Endodermal cell (in vitro differentiated cells): ENCODE measurements around the gene ADCY2. TPM values are rescaled to one million over a fixed set of nuclear protein-coding genes. Genes with fewer than 3 reads are reported as not detected.

Experiments used
- DNase-seq: peaks from one replicate; pipeline ENCODE4 v3.0.0-alpha.2; 2017
- H3K27ac ChIP-seq: 2 replicates; pipeline ENCODE4 v1.5.1; 2013; ENCODE audit warnings: mild to moderate bottlenecking, low read depth, low read length, moderate library complexity
- H3K27me3 ChIP-seq: 2 replicates; pipeline ENCODE4 v1.6.1; 2013; ENCODE audit warnings: mild to moderate bottlenecking, low read length, moderate library complexity; ENCODE audit not compliant: insufficient read depth, control insufficient read depth, poor library complexity, severe bottlenecking
- H3K36me3 ChIP-seq: 2 replicates; pipeline ENCODE4 v1.7.0; 2013; ENCODE audit warnings: mild to moderate bottlenecking, low read length, moderate library complexity; ENCODE audit not compliant: control insufficient read depth, insufficient read depth
- H3K4me1 ChIP-seq: one replicate; pipeline ENCODE4 v1.7.0; 2013; ENCODE audit warnings: low read length; ENCODE audit not compliant: control insufficient read depth, insufficient read depth
- H3K4me3 ChIP-seq: 2 replicates; pipeline ENCODE4 v1.5.1; 2013; ENCODE audit warnings: mild to moderate bottlenecking, low read length, moderate library complexity
- H3K9ac ChIP-seq: 2 replicates; pipeline ENCODE4 v1.6.1; 2013; ENCODE audit warnings: mild to moderate bottlenecking, low read length, moderate library complexity; ENCODE audit not compliant: poor library complexity, severe bottlenecking; ENCODE audit errors: extremely low read depth
- H3K9me3 ChIP-seq: 2 replicates; pipeline ENCODE4 v1.6.1; 2013; ENCODE audit warnings: mild to moderate bottlenecking, low read length, moderate library complexity; ENCODE audit not compliant: control insufficient read depth
- H3K27ac Mint-ChIP-seq: 2 replicates; pipeline ENCODE4 v1.8.0; 2020; ENCODE audit warnings: mixed read lengths
- H3K27me3 Mint-ChIP-seq: 2 replicates; pipeline ENCODE4 v1.8.0; 2021; ENCODE audit warnings: mild to moderate bottlenecking, mixed read lengths; ENCODE audit not compliant: insufficient read depth
- H3K36me3 Mint-ChIP-seq: 2 replicates; pipeline ENCODE4 v1.8.0; 2020; ENCODE audit warnings: low read depth, mixed read lengths
- H3K4me1 Mint-ChIP-seq: 2 replicates; pipeline ENCODE4 v1.8.0; 2020; ENCODE audit warnings: mixed read lengths
- H3K4me3 Mint-ChIP-seq: 2 replicates; pipeline ENCODE4 v1.8.0; 2020; ENCODE audit warnings: mild to moderate bottlenecking, moderate library complexity, mixed read lengths
- H3K9me3 Mint-ChIP-seq: 2 replicates; pipeline ENCODE4 v1.8.0; 2020; ENCODE audit warnings: mild to moderate bottlenecking, mixed read lengths
- WGBS, 2 experiments: methylation state at CpG; one replicate each; pipeline versions ENCODE4 v1.1.5 to v1.1.7; 2013; ENCODE audit warnings: missing lambda C conversion rate in 2 of 2, mixed read lengths in 1 of 2; ENCODE audit not compliant: insufficient coverage in 1 of 2, insufficient read length in 1 of 2; 5-methylcytosine and 5-hydroxymethylcytosine counted together
- total RNA-seq, 2 donors: library from RNA; stranded (reverse); fragmentation: NEBNext Ultra II Directional in 1 of 2; extraction: Animal tissue kit (Norgen Biotek cat#: 25700) in 1 of 2; gene quantifications; 2 replicates in 1 of 2; 3 replicates in 1 of 2; pipeline ENCODE4 v1.2.1, GENCODE V29; 2021
- TF ChIP-seq, protein P1 (sequence below): fragments of 200-600 bp; sonication (generic); conservative IDR thresholded peaks from 2 replicates; pipeline ENCODE4 v1.5.0; 2021; ENCODE audit warnings: antibody characterized with exemption, mild to moderate bottlenecking

The ADCY2 gene
- total RNA-seq, 2 donors from 2014 or later = 61.5 to 63.2 TPM

DNA sequence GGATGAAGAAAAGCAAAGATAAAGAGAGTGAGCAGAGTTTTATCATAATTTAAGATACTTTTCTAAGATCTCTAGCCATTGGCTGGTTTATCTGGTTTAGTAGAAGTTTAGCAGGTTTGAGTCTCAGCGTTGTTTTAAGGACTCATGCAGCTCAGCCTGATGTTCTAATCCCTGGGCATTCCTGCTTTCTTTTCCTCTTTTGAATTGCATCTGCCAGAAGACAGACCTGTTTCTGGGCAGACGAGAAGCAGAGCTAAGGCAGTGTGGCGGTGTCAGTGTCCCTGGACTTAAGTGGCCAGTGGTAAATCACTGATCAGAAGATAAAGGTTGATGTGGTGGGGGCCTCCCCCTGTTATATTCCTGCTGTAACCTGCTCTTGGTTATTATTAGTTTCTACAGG is 138.6 kb downstream of the ADCY2 start:
- 94 to 100% methylated on average over 1 to 3 of the region's 3 CpGs for whole genome bisulfite sequencing, 2 experiments
- Histone ChIP-seq H3K9me3 (peaks cover 10% of the 10 kb centered on the region), H3K27me3 (no peaks in the 10 kb centered on the region), H3K4me1 (no peaks in the 10 kb centered on the region), H3K36me3 (no peaks in the 10 kb centered on the region), H3K27ac (no peak overlapping the region), H3K9ac (no peak overlapping the region), H3K4me3 (no peak overlapping the region)
- Mint-ChIP-seq H3K4me3 (no peak overlapping the region), H3K27me3 (no peaks in the 10 kb centered on the region), H3K27ac (no peak overlapping the region), H3K9me3 (peaks cover 11% of the 10 kb centered on the region), H3K36me3 (peaks cover 28% of the 10 kb centered on the region), H3K4me1 (no peaks in the 10 kb centered on the region)
- peak; percentile 31 for DNase-seq
- TF ChIP-seq, protein P1, sequence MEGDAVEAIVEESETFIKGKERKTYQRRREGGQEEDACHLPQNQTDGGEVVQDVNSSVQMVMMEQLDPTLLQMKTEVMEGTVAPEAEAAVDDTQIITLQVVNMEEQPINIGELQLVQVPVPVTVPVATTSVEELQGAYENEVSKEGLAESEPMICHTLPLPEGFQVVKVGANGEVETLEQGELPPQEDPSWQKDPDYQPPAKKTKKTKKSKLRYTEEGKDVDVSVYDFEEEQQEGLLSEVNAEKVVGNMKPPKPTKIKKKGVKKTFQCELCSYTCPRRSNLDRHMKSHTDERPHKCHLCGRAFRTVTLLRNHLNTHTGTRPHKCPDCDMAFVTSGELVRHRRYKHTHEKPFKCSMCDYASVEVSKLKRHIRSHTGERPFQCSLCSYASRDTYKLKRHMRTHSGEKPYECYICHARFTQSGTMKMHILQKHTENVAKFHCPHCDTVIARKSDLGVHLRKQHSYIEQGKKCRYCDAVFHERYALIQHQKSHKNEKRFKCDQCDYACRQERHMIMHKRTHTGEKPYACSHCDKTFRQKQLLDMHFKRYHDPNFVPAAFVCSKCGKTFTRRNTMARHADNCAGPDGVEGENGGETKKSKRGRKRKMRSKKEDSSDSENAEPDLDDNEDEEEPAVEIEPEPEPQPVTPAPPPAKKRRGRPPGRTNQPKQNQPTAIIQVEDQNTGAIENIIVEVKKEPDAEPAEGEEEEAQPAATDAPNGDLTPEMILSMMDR = no peak

DNA sequence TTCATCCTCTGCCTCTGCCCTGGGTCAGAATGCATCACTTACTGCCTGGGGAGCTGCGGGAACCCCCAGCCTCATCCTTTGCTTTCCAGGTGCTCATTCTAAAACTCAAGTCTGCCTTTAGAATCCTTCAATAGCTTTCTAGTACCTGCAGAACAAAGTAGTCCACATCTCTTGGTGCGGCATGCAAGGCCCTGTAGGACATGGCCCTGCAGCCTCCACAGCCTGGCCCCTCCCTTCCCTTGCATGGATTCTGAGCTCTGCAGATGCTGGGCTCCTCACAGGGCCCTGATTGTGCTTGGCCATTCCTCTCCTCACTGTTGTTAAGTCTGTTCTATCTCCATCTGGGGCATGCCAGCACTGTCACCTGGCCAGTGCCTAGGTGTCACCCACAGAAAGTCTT is 141.6 kb downstream of the ADCY2 start:
- Histone ChIP-seq H3K9ac (no peak overlapping the region), H3K4me3 (no peak overlapping the region), H3K27ac (no peak overlapping the region), H3K36me3 (no peaks in the 10 kb centered on the region), H3K9me3 (no peaks in the 10 kb centered on the region), H3K4me1 (no peaks in the 10 kb centered on the region), H3K27me3 (no peaks in the 10 kb centered on the region)
- no peak for DNase-seq
- Mint-ChIP-seq H3K4me1 (peaks cover 8% of the 10 kb centered on the region), H3K4me3 (no peak overlapping the region), H3K36me3 (peaks cover 3% of the 10 kb centered on the region), H3K27me3 (no peaks in the 10 kb centered on the region), H3K9me3 (peaks cover under 1% of the 10 kb centered on the region), H3K27ac (no peak overlapping the region)
- 95 to 97% methylated on average over 2 of the region's 2 CpGs for WGBS, 2 experiments
- TF ChIP-seq, protein P1 = no peak

DNA sequence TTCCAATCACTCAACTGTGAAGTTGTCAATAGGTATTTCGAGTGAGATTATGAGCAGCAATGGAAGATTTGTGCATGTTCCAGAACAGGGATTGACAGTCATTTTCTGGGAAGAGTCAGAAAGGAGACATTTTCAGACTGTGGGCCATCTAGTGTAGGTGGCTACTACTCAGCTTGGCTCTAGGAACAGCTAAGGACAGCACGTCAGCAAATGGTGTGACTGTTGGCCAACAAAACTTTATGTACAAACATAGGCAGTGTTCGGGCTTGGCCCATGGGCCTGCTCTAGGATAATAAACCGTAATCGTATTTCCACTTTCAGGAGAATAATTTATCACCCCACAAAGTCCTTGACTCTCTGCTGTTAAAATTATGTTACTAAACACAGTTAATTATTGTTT is 143.6 kb downstream of the ADCY2 start:
- WGBS, 2 experiments = 93 to 100% methylated on average over 2 to 5 of the region's 5 CpGs
- H3K27ac ChIP-seq = no peak overlapping the region
- H3K27ac Mint-ChIP-seq = no peak overlapping the region

More for the DNA sequence above, 143.6 kb downstream of the ADCY2 start:
- H3K27me3 Mint-ChIP-seq = no peaks in the 10 kb centered on the region
- peaks cover 8% of the 10 kb centered on the region for H3K4me1 Mint-ChIP-seq
- no peak overlapping the region for H3K4me3 ChIP-seq
- no peaks in the 10 kb centered on the region for H3K27me3 ChIP-seq
- no peak overlapping the region for H3K9ac ChIP-seq
- H3K9me3 Mint-ChIP-seq = no peaks in the 10 kb centered on the region
- no peaks in the 10 kb centered on the region for H3K36me3 ChIP-seq
- no peaks in the 10 kb centered on the region for H3K4me1 ChIP-seq
- no peak overlapping the region for H3K4me3 Mint-ChIP-seq
- TF ChIP-seq, protein P1 = no peak
- peaks cover 6% of the 10 kb centered on the region for H3K36me3 Mint-ChIP-seq
- no peaks in the 10 kb centered on the region for H3K9me3 ChIP-seq
- DNase-seq = no peak
